CD8-positive, alpha-beta memory T cell (primary cell): ENCODE data around the gene GTF2A1L. TPM values are rescaled to one million over a fixed set of nuclear protein-coding genes. Genes with fewer than 3 reads are reported as not detected.

Experiments
- CTCF ChIA-PET: fragments of 350-600 bp; sonication (Branson Sonifier 250); formaldehyde crosslinking; loops from one replicate; lab custom pipeline; 2021; ENCODE audit warnings: antibody characterized with exemption; lab: Charles Lee
- POLR2A ChIA-PET: fragments of 350-600 bp; sonication (Branson Sonifier 250); formaldehyde crosslinking; loops from one replicate; lab custom pipeline; 2021; ENCODE audit warnings: antibody characterized with exemption; lab: Charles Lee
- DNase-seq, 5 donors: peaks; one replicate each; pipeline versions ENCODE4 v3.0.0 to v3.0.0-alpha.2; 2020 to 2022; ENCODE audit warnings: mixed read lengths in 1 of 5
- H3K27ac ChIP-seq: one replicate; pipeline ENCODE4 v1.7.0; 2013; ENCODE audit warnings: low read depth, mild to moderate bottlenecking, low read length, moderate library complexity
- H3K27me3 ChIP-seq: 2 replicates; pipeline ENCODE4 v1.7.0; 2013; ENCODE audit warnings: low read length, mild to moderate bottlenecking; ENCODE audit not compliant: insufficient read depth, poor library complexity, severe bottlenecking
- H3K36me3 ChIP-seq: 2 replicates; pipeline ENCODE4 v1.7.0; 2013; ENCODE audit warnings: mild to moderate bottlenecking, low read length, moderate library complexity; ENCODE audit not compliant: insufficient read depth
- H3K4me1 ChIP-seq: 2 replicates; pipeline ENCODE4 v1.7.0; 2013; ENCODE audit warnings: mild to moderate bottlenecking, low read length, moderate library complexity; ENCODE audit not compliant: insufficient read depth
- H3K4me3 ChIP-seq: 2 replicates; pipeline ENCODE4 v1.7.0; 2013; ENCODE audit warnings: mild to moderate bottlenecking, low read length
- H3K9me3 ChIP-seq: 2 replicates; pipeline ENCODE4 v1.7.0; 2013; ENCODE audit warnings: mild to moderate bottlenecking, low read length
- H3K27ac Mint-ChIP-seq, 8 donors: one replicate each; pipeline ENCODE4 v1.8.0; 2020 to 2021; ENCODE audit warnings: mixed read lengths in 8 of 8, mild to moderate bottlenecking in 6 of 8, inconsistent platforms in 3 of 8, moderate library complexity in 3 of 8
- H3K27me3 Mint-ChIP-seq, 2 donors: one replicate each; pipeline ENCODE4 v1.8.0; 2020 to 2021; ENCODE audit warnings: mixed read lengths in 2 of 2, mild to moderate bottlenecking in 1 of 2, moderate library complexity in 1 of 2
- H3K36me3 Mint-ChIP-seq, 3 donors: one replicate each; pipeline ENCODE4 v1.8.0; 2020 to 2021; ENCODE audit warnings: mixed read lengths in 3 of 3, inconsistent platforms in 1 of 3, mild to moderate bottlenecking in 1 of 3
- H3K4me1 Mint-ChIP-seq, 3 donors: one replicate each; pipeline ENCODE4 v1.8.0; 2020 to 2021; ENCODE audit warnings: mixed read lengths in 3 of 3, inconsistent platforms in 1 of 3, mild to moderate bottlenecking in 1 of 3
- H3K4me3 Mint-ChIP-seq, 7 donors: one replicate each; pipeline ENCODE4 v1.8.0; 2020 to 2021; ENCODE audit warnings: mixed read lengths in 7 of 7, mild to moderate bottlenecking in 6 of 7, moderate library complexity in 4 of 7, inconsistent platforms in 2 of 7
- H3K9me3 Mint-ChIP-seq, 5 donors: one replicate each; pipeline ENCODE4 v1.8.0; 2020 to 2022; ENCODE audit warnings: mixed read lengths in 5 of 5, mild to moderate bottlenecking in 3 of 5, moderate library complexity in 2 of 5, inconsistent platforms in 1 of 5
- polyA plus RNA-seq: library from polyadenylated mRNA; unstranded; fragments of 300-500 nt; fragmentation: Illumina TruSeq; gene quantifications from one replicate; pipeline ENCODE4 v1.2.3, GENCODE V29; 2021
- total RNA-seq, 2 experiments: library from RNA; stranded (reverse); gene quantifications; one replicate each; pipeline ENCODE4 v1.2.3, GENCODE V29; 2021

GTF2A1L gene
- total and polyA plus RNA-seq, 3 experiments from 2014 or later = not detected

- POLR2A ChIA-PET = no interaction called here
- Histone ChIP-seq H3K9me3 (no peaks in the 10 kb centered on the region), H3K27ac (no peak overlapping the region), H3K27me3 (no peaks in the 10 kb centered on the region), H3K36me3 (no peaks in the 10 kb centered on the region), H3K4me3 (no peak overlapping the region), H3K4me1 (no peaks in the 10 kb centered on the region)
- CTCF ChIA-PET = interaction anchor here (0.6 kb wide), 1 partner anchor 39 kb away, joined by 3 read pairs; no protein-coding TSS in a partner anchor
- H3K4me3 Mint-ChIP-seq = no peak overlapping the region
- DNase-seq = no peak
- H3K27me3 Mint-ChIP-seq = peaks cover 0 to 4% of the 10 kb centered on the region in 2 donors
- H3K36me3 Mint-ChIP-seq = peaks cover 0 to 10% (median 5%) of the 10 kb centered on the region in 3 donors
- no peak overlapping the region for H3K27ac Mint-ChIP-seq
- H3K4me1 Mint-ChIP-seq = peaks cover 0 to 4% (median 0%) of the 10 kb centered on the region in 3 donors
- H3K9me3 Mint-ChIP-seq = no peaks in the 10 kb centered on the region
Measured at GRCh38 chr2:48584551-48584950, 33.1 kb upstream of the GTF2A1L start.

DNA sequence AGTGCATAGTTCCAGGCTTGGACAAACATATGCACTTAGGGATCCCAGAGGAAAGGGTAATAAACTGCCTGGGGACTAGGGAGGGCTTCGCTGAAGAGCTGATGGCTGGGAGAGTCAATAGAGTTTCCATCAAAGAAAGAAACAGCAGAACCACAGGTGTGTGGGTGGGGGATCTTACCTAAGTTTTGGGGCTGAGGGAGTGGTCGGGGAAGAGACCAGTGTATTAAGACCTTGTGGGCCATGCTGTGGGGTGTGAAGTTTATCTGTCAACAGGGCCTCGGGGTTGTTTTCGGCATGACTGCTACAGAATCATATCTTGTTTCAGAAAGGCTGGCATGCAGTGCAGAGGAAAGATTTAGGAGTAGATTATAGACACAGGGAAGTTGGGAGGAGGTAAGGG, 31.2 kb upstream of the GTF2A1L start:
- Mint-ChIP-seq H3K27me3 (peaks cover 0 to 4% of the 10 kb centered on the region in 2 donors), H3K4me1 (peaks cover 0 to 4% (median 0%) of the 10 kb centered on the region in 3 donors), H3K36me3 (peaks cover 0 to 2% (median 0%) of the 10 kb centered on the region in 3 donors), H3K27ac (no peak overlapping the region), H3K9me3 (no peaks in the 10 kb centered on the region), H3K4me3 (no peak overlapping the region)
- H3K36me3 ChIP-seq = no peaks in the 10 kb centered on the region
- DNase-seq = no peak
- no peaks in the 10 kb centered on the region for H3K4me1 ChIP-seq
- H3K9me3 ChIP-seq = no peaks in the 10 kb centered on the region
- CTCF ChIA-PET = no interaction called here
- POLR2A ChIA-PET = no interaction called here
- H3K27me3 ChIP-seq = no peaks in the 10 kb centered on the region
- no peak overlapping the region for H3K27ac ChIP-seq
- no peak overlapping the region for H3K4me3 ChIP-seq

- CTCF ChIA-PET = no interaction called here
Measured at GRCh38 chr2:48587560-48587959, 30.1 kb upstream of the GTF2A1L start.

DNA sequence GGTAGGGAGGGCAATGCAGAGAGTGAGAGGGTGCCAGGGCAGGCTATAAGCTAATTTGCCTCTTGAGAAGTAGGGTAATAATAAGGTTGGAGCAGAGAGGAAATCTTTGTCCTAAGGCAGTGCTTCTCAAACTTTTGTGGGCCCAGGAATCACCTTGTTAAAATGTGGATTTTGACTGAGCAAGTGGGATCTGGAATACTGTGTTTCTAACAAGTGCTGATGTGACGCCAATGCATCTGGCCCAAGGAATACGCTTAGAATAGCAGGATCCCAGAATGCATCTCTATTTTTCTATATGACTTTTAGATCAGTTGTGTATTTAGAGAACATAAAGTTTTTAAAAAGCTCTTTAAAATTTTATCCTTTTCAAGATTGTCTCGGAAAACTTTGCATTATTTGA, 29.7 kb upstream of the GTF2A1L start:
- DNase-seq = no peak
- Mint-ChIP-seq H3K9me3 (no peaks in the 10 kb centered on the region), H3K27me3 (peaks cover 0 to 4% of the 10 kb centered on the region in 2 donors), H3K4me3 (no peak overlapping the region), H3K4me1 (peaks cover 0 to 4% (median 0%) of the 10 kb centered on the region in 3 donors), H3K27ac (no peak overlapping the region), H3K36me3 (no peaks in the 10 kb centered on the region)
- no peak overlapping the region for H3K4me3 ChIP-seq
- no peaks in the 10 kb centered on the region for H3K36me3 ChIP-seq
- no peaks in the 10 kb centered on the region for H3K4me1 ChIP-seq
- H3K9me3 ChIP-seq = no peaks in the 10 kb centered on the region
- H3K27ac ChIP-seq = no peak overlapping the region
- POLR2A ChIA-PET = no interaction called here
- CTCF ChIA-PET = no interaction called here
- H3K27me3 ChIP-seq = no peaks in the 10 kb centered on the region

More at GRCh38 chr2:48587560-48587959, 30.1 kb upstream of the GTF2A1L start:
- POLR2A ChIA-PET = no interaction called here
- H3K4me3 Mint-ChIP-seq = no peak overlapping the region
- H3K4me1 Mint-ChIP-seq = peaks cover 0 to 4% (median 0%) of the 10 kb centered on the region in 3 donors
- H3K36me3 ChIP-seq = no peaks in the 10 kb centered on the region
- no peak overlapping the region for H3K27ac Mint-ChIP-seq
- no peaks in the 10 kb centered on the region for H3K9me3 ChIP-seq
- H3K27me3 Mint-ChIP-seq = peaks cover 0 to 4% of the 10 kb centered on the region in 2 donors
- H3K36me3 Mint-ChIP-seq = no peaks in the 10 kb centered on the region
- no peaks in the 10 kb centered on the region for H3K27me3 ChIP-seq
- no peak overlapping the region for H3K4me3 ChIP-seq
- H3K27ac ChIP-seq = no peak overlapping the region
- H3K9me3 Mint-ChIP-seq = no peaks in the 10 kb centered on the region
- H3K4me1 ChIP-seq = no peaks in the 10 kb centered on the region
- no peak for DNase-seq

DNA sequence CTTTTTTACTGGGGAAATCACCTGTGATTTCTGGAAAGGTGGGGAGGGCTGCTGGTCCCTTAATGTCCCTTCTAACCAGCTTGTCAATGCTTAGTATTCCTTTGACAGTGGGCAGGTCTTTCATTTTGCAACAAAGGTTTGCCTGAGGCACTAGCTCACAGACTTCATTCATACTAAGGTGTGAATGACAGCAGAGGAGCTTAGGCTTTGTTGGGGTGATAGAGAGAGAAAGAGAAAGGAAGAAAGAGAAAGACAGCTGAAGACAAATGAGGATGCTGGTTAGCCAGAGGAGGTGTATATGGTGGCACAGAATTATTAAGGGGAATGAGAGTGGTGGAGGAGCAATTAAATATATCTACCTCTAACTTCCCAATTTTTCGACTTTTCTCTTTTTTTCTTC, 28.9 kb upstream of the GTF2A1L start:
- Histone ChIP-seq H3K36me3 (no peaks in the 10 kb centered on the region), H3K9me3 (no peaks in the 10 kb centered on the region), H3K4me3 (no peak overlapping the region), H3K4me1 (no peaks in the 10 kb centered on the region), H3K27ac (no peak overlapping the region), H3K27me3 (no peaks in the 10 kb centered on the region)
- POLR2A ChIA-PET = no interaction called here
- Mint-ChIP-seq H3K9me3 (no peaks in the 10 kb centered on the region), H3K4me1 (peaks cover 0 to 4% (median 0%) of the 10 kb centered on the region in 3 donors), H3K27ac (no peak overlapping the region), H3K36me3 (no peaks in the 10 kb centered on the region), H3K27me3 (peaks cover 0 to 4% of the 10 kb centered on the region in 2 donors), H3K4me3 (no peak overlapping the region)
- no peak for DNase-seq
- CTCF ChIA-PET = no interaction called here

DNA sequence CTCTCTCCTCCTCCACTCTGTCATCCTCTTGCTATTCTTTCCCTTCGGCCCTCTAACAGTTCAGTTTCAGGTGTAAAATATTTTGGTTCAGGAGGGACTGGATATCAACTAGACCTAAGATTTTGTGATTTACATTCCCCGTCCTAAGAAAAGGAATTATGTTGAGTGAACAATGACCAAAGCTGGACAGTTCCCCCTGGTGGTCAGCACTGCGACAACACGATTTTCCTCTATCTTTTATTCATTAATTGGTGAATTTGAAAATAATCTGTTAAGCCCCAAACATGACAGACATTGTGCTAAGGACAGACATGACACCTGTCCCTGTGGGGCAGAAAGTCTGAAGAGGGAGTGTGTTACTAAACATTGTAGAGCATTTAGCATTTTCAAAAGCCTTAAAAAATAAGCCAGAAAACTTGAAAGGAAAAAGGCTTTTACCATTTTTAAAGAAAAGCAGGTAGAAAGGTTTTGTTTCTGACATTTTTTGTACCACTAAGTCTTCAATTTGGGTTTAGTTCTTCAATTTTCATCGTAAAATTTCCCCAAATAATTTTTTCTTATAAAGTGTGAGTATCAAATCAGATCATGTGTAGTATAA, 28.4 kb upstream of the GTF2A1L start:
- Mint-ChIP-seq H3K4me3 (no peak overlapping the region), H3K27me3 (peaks cover 0 to 4% of the 10 kb centered on the region in 2 donors), H3K27ac (no peak overlapping the region), H3K9me3 (no peaks in the 10 kb centered on the region), H3K36me3 (no peaks in the 10 kb centered on the region), H3K4me1 (peaks cover 0 to 4% (median 0%) of the 10 kb centered on the region in 3 donors)
- H3K36me3 ChIP-seq = no peaks in the 10 kb centered on the region
- H3K4me1 ChIP-seq = no peaks in the 10 kb centered on the region
- no peak overlapping the region for H3K27ac ChIP-seq
- H3K27me3 ChIP-seq = no peaks in the 10 kb centered on the region
- DNase-seq = no peak
- POLR2A ChIA-PET = no interaction called here
- H3K9me3 ChIP-seq = no peaks in the 10 kb centered on the region
- no peak overlapping the region for H3K4me3 ChIP-seq
- CTCF ChIA-PET = no interaction called here

DNA sequence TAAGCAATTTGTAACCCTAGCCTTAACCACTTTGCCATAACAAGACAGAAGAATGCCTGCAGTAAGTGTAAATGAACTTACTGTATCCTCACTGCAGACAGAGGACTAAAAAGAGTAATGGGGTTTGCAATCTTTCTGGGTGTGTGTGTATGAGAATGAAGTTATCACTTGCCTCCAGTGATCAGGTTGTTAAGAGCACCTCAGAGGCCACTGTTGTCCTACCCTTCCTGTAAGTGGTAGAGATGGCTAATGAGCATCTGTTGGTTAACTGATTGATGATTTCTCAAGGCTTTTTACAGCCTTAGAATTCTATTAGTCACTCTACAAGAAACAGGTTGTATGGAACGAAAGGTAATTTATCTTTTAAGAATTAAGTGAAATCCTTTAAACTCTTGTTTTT, 27.6 kb upstream of the GTF2A1L start:
- no peaks in the 10 kb centered on the region for H3K4me1 ChIP-seq
- CTCF ChIA-PET = no interaction called here

DNA sequence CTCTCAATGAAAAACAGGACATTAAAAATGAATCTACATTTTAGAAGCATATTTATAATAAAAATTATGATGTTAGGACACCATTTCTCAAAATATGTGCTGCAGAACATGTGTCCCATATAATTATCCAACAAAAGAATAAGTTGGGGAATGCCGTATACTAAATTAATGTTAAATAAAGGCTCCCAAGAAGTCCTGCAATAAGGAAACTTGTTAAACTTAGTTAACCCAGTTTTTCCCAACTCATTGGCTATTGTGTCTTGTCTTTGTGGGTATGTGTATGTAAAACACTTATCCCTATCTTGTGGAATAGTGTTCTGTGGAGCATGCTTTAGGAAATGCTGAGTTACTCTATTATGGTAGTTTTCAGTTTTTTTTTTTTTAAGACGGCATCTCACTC, 25.6 kb upstream of the GTF2A1L start:
- Mint-ChIP-seq H3K9me3 (no peaks in the 10 kb centered on the region), H3K4me3 (no peak overlapping the region), H3K36me3 (no peaks in the 10 kb centered on the region), H3K27me3 (no peaks in the 10 kb centered on the region), H3K4me1 (peaks cover 0 to 4% (median 0%) of the 10 kb centered on the region in 3 donors), H3K27ac (no peak overlapping the region)
- H3K36me3 ChIP-seq = no peaks in the 10 kb centered on the region
- H3K27ac ChIP-seq = no peak overlapping the region
- H3K27me3 ChIP-seq = no peaks in the 10 kb centered on the region
- CTCF ChIA-PET = interaction anchor here (1.4 kb wide), 1 partner anchor 10 kb away, joined by 3 read pairs; no protein-coding TSS in a partner anchor
- POLR2A ChIA-PET = no interaction called here
- no peaks in the 10 kb centered on the region for H3K4me1 ChIP-seq
- no peaks in the 10 kb centered on the region for H3K9me3 ChIP-seq
- DNase-seq = no peak
- H3K4me3 ChIP-seq = no peak overlapping the region

More for the DNA sequence above, 27.6 kb upstream of the GTF2A1L start:
- Histone ChIP-seq H3K36me3 (no peaks in the 10 kb centered on the region), H3K4me3 (no peak overlapping the region), H3K9me3 (no peaks in the 10 kb centered on the region), H3K27ac (no peak overlapping the region), H3K27me3 (no peaks in the 10 kb centered on the region)
- Mint-ChIP-seq H3K9me3 (no peaks in the 10 kb centered on the region), H3K27me3 (peaks cover 0 to 4% of the 10 kb centered on the region in 2 donors), H3K4me1 (peaks cover 0 to 4% (median 0%) of the 10 kb centered on the region in 3 donors), H3K27ac (no peak overlapping the region), H3K36me3 (no peaks in the 10 kb centered on the region), H3K4me3 (no peak overlapping the region)
- POLR2A ChIA-PET = no interaction called here
- DNase-seq = no peak
